ENCODE results near the gene TBX21. TPM values are rescaled to one million over a fixed set of nuclear protein-coding genes. Genes with fewer than 3 reads are reported as not detected.

Gene TBX21
- total and polyA plus RNA-seq, 2 of the 4 experiments (the other 2 are of a cell fraction): not detected

- intact Hi-C loops (cut with micrococcal nuclease): no loop called here
- ChIA-PET POLR2A (ENCODE audit: unreplicated experiment) (no interaction called here), CTCF (interaction anchor here (0.6 to 1.4 kb wide), 2 partner anchors 12 to 85 kb away, joined by 4 to 8 read pairs; no protein-coding TSS in a partner anchor)
- Histone ChIP-seq H3K23ac (ENCODE audit: low read depth, low read length) (no peak overlapping the region), H3K18ac (ENCODE audit: low read depth, low read length) (no peak overlapping the region), H4K8ac (ENCODE audit: low read depth in 2 of 2, low read length in 2 of 2) (no peak overlapping the region), H4K20me1 (ENCODE audit: insufficient read depth, low read length) (peaks cover 47% of the 10 kb centered on the region), H3K14ac (replicated peaks; ENCODE audit: low read depth, low read length) (peak overlapping the region; percentile 5; the same call in 1 of the 2 replicates), H3K27me3 (ENCODE audit: control insufficient read depth, insufficient read depth, low read length) (peaks cover 87% of the 10 kb centered on the region), H3K9me1 (ENCODE audit: insufficient read depth, low read length) (peaks cover 5% of the 10 kb centered on the region; the same call in 1 of the 2 replicates), H2BK120ac (ENCODE audit: low read depth, low read length) (peak overlapping the region; percentile 29; the same call in 1 of the 2 replicates), H3K36me3 (ENCODE audit: control insufficient read depth, insufficient read depth, low read length) (no peaks in the 10 kb centered on the region), H3K27ac (ENCODE audit: insufficient read depth, low read length) (no peak overlapping the region), H2BK5ac (ENCODE audit: low read depth, low read length, poor library complexity, severe bottlenecking) (no peak overlapping the region), H3K9ac (ENCODE audit: low read depth, low read length) (no peak overlapping the region), H3K4me2 (ENCODE audit: low read depth, low read length) (peak overlapping the region; percentile 39; the same call in 1 of the 2 replicates), H3K56ac (ENCODE audit: extremely low read depth, insufficient read depth, low read length) (no peak overlapping the region), H2AK9ac (replicated peaks; ENCODE audit: low read depth, low read length, poor library complexity) (peak overlapping the region; percentile 46), H3K4ac (ENCODE audit: low read depth, low read length) (peak overlapping the region; percentile 15), H2AFZ (replicated peaks; ENCODE audit: low read length, poor library complexity) (no peak overlapping the region), H4K5ac (ENCODE audit: low read depth, low read length) (no peak overlapping the region), H3K79me1 (ENCODE audit: low read depth in 1 of 2, low read length in 2 of 2) (no peaks in the 10 kb centered on the region), H2BK15ac (ENCODE audit: low read depth, low read length) (no peak overlapping the region; the same call in 2 of the 3 replicates), H2AK5ac (ENCODE audit: low read depth, low read length) (peak overlapping the region; percentile 48; the same call in 1 of the 2 replicates), H4K91ac (ENCODE audit: insufficient read depth, low read depth, low read length) (0 out of 2 replicates have a peak overlapping the region, but pooled peaks have one; percentile 33), H2BK20ac (ENCODE audit: low read depth, low read length) (peak overlapping the region; percentile 21), H3K4me1 (ENCODE audit: control insufficient read depth, insufficient read depth, low read length) (peaks cover 27% of the 10 kb centered on the region), H3K4me3 (ENCODE audit: insufficient read depth, low read depth, low read length) (no peak overlapping the region), H3K9me3 (ENCODE audit: control insufficient read depth, insufficient read depth, low read length) (no peaks in the 10 kb centered on the region)
- ATAC-seq (ENCODE audit: low read depth) (no peak), DNase-seq (no peak)
- dilution Hi-C loops (cut with HindIII; ENCODE audit: low sequenced_read_pairs, unreplicated experiment): no loop called here
- 59% methylated on average over 2 of the region's 8 CpGs; no CpG with 5 or more reads in 1 of the 2 experiments for WGBS, 2 experiments (ENCODE audit: extremely low coverage in 2 of 2, insufficient read length in 1 of 2)
- BruUV-seq (replicated peaks): no TSS peak
- in situ Hi-C loops (cut with MboI; ENCODE audit: low sequenced_read_pairs): no loop called here
- TF ChIP-seq NFE2L2 (IDR thresholded peaks at IDR 0.05; ENCODE audit: low read depth, low read length): no peak
- TF ChIP-seq MAZ (IDR thresholded peaks at IDR 0.05; ENCODE audit: borderline replicate concordance, low read depth, low read length): no peak
- TF ChIP-seq, protein P1, sequence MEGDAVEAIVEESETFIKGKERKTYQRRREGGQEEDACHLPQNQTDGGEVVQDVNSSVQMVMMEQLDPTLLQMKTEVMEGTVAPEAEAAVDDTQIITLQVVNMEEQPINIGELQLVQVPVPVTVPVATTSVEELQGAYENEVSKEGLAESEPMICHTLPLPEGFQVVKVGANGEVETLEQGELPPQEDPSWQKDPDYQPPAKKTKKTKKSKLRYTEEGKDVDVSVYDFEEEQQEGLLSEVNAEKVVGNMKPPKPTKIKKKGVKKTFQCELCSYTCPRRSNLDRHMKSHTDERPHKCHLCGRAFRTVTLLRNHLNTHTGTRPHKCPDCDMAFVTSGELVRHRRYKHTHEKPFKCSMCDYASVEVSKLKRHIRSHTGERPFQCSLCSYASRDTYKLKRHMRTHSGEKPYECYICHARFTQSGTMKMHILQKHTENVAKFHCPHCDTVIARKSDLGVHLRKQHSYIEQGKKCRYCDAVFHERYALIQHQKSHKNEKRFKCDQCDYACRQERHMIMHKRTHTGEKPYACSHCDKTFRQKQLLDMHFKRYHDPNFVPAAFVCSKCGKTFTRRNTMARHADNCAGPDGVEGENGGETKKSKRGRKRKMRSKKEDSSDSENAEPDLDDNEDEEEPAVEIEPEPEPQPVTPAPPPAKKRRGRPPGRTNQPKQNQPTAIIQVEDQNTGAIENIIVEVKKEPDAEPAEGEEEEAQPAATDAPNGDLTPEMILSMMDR (conservative IDR thresholded peaks at IDR 0.05; ENCODE audit: low read depth, low read length): no peak
- TF ChIP-seq MAFK (IDR thresholded peaks at IDR 0.05; ENCODE audit: low read depth, low read length): no peak
- TF ChIP-seq MXI1 (IDR thresholded peaks at IDR 0.05; ENCODE audit: borderline replicate concordance, low read depth, low read length): no peak
- TF ChIP-seq FOS (IDR thresholded peaks at IDR 0.05; ENCODE audit: low read depth, low read length): no peak
- no peak for TF ChIP-seq ELK1 (IDR thresholded peaks at IDR 0.05; ENCODE audit: borderline replicate concordance, low read depth, low read length)
- TF ChIP-seq CEBPB (IDR thresholded peaks at IDR 0.05; ENCODE audit: low read depth, low read length): no peak
- TF ChIP-seq RCOR1 (IDR thresholded peaks at IDR 0.05; ENCODE audit: insufficient replicate concordance, low read length): no peak
Observed at GRCh38 chr17:47718634-47719405, 14.2 kb upstream of the TBX21 start.

Measured in IMR-90 (cell line).